IMR-90 (cell line): ENCODE data around the gene SLC38A5. TPM values are rescaled to one million over a fixed set of nuclear protein-coding genes. Genes with fewer than 3 reads are reported as not detected.

ENCODE experiments used
- ATAC-seq: fragments of 200-7000 bp; cut with Tn5 transposase; 2 replicates; pipeline ENCODE4 v1.9.1; 2020; ENCODE audit warnings: low read depth, mild to moderate bottlenecking, moderate library complexity
- BruUV-seq: library from RNA; stranded (reverse); fragments of 400-500 nt; replicated peaks from 2 replicates; lab custom pipeline; 2021; lab: Mats Ljungman, UMichigan
- CTCF ChIA-PET: fragments of 300-600 bp; formaldehyde crosslinking; extraction: SDS; loops from one replicate; lab custom pipeline; 2021; ENCODE audit warnings: antibody characterized with exemption; lab: Yijun Ruan, JAX
- POLR2A ChIA-PET: fragments of 300-600 bp; sonication (Branson Sonifier 250); formaldehyde crosslinking; loops from one replicate; lab custom pipeline; 2022; ENCODE audit warnings: antibody characterized with exemption; ENCODE audit not compliant: unreplicated experiment; lab: Charles Lee
- DNase-seq: peaks from one replicate; pipeline ENCODE4 v3.0.0; 2013
- H2AFZ ChIP-seq: replicated peaks from 2 replicates; pipeline ENCODE3; 2013; ENCODE audit warnings: low read length, mild to moderate bottlenecking; ENCODE audit not compliant: poor library complexity
- H2AK5ac ChIP-seq: 2 replicates; pipeline ENCODE4 v1.6.1; 2013; ENCODE audit warnings: low read depth, low read length, inconsistent platforms
- H2AK9ac ChIP-seq: replicated peaks from 2 replicates; pipeline ENCODE3; 2013; ENCODE audit warnings: mild to moderate bottlenecking, low read depth, low read length, moderate library complexity; ENCODE audit not compliant: poor library complexity
- H2BK120ac ChIP-seq: 2 replicates; pipeline ENCODE4 v1.6.1; 2013; ENCODE audit warnings: low read depth, low read length, inconsistent platforms
- H2BK15ac ChIP-seq: 3 replicates; pipeline ENCODE4 v1.6.1; 2013; ENCODE audit warnings: low read depth, low read length, inconsistent platforms
- H2BK20ac ChIP-seq: 2 replicates; pipeline ENCODE4 v1.6.1; 2013; ENCODE audit warnings: low read depth, mild to moderate bottlenecking, inconsistent platforms, low read length, moderate library complexity
- H2BK5ac ChIP-seq: 2 replicates; pipeline ENCODE4 v1.6.1; 2013; ENCODE audit warnings: mild to moderate bottlenecking, low read depth, low read length, inconsistent platforms; ENCODE audit not compliant: poor library complexity, severe bottlenecking
- H3K14ac ChIP-seq: replicated peaks from 2 replicates; pipeline ENCODE4 v1.6.1; 2013; ENCODE audit warnings: low read depth, low read length, inconsistent platforms
- H3K18ac ChIP-seq: 2 replicates; pipeline ENCODE4 v1.6.1; 2013; ENCODE audit warnings: low read depth, low read length, control low read depth
- H3K23ac ChIP-seq: 2 replicates; pipeline ENCODE4 v1.6.1; 2013; ENCODE audit warnings: low read depth, low read length, inconsistent platforms
- H3K27ac ChIP-seq: 2 replicates; pipeline ENCODE4 v1.5.1; 2013; ENCODE audit warnings: mild to moderate bottlenecking, control low read depth, low read length; ENCODE audit not compliant: insufficient read depth
- H3K27me3 ChIP-seq: 2 replicates; pipeline ENCODE4 v1.6.1; 2013; ENCODE audit warnings: low read length; ENCODE audit not compliant: control insufficient read depth, insufficient read depth
- H3K36me3 ChIP-seq: 2 replicates; pipeline ENCODE4 v1.6.1; 2013; ENCODE audit warnings: low read length, mixed read lengths; ENCODE audit not compliant: control insufficient read depth, insufficient read depth
- H3K4ac ChIP-seq: 2 replicates; pipeline ENCODE4 v1.6.1; 2013; ENCODE audit warnings: low read depth, low read length, inconsistent platforms
- H3K4me1 ChIP-seq: 2 replicates; pipeline ENCODE4 v1.6.1; 2013; ENCODE audit warnings: low read length, mixed read lengths; ENCODE audit not compliant: control insufficient read depth, insufficient read depth
- H3K4me2 ChIP-seq: 2 replicates; pipeline ENCODE4 v1.6.1; 2013; ENCODE audit warnings: low read depth, mild to moderate bottlenecking, control low read depth, low read length, moderate library complexity
- H3K4me3 ChIP-seq: 2 replicates; pipeline ENCODE4 v1.5.1; 2013; ENCODE audit warnings: low read depth, mild to moderate bottlenecking, control low read depth, low read length, moderate library complexity; ENCODE audit not compliant: insufficient read depth
- H3K56ac ChIP-seq: 2 replicates; pipeline ENCODE4 v1.6.1; 2013; ENCODE audit warnings: low read length, inconsistent platforms; ENCODE audit not compliant: insufficient read depth; ENCODE audit errors: extremely low read depth
- H3K79me1 ChIP-seq, 2 experiments: 2 replicates each; pipeline ENCODE4 v1.6.1; 2013; ENCODE audit warnings: low read length in 2 of 2, inconsistent platforms in 1 of 2, low read depth in 1 of 2
- H3K9ac ChIP-seq: 2 replicates; pipeline ENCODE4 v1.6.1; 2013; ENCODE audit warnings: low read depth, low read length, control low read depth
- H3K9me1 ChIP-seq: 2 replicates; pipeline ENCODE4 v1.6.1; 2013; ENCODE audit warnings: low read length, inconsistent platforms; ENCODE audit not compliant: insufficient read depth
- H3K9me3 ChIP-seq: 2 replicates; pipeline ENCODE4 v1.6.1; 2013; ENCODE audit warnings: low read length; ENCODE audit not compliant: control insufficient read depth, insufficient read depth
- H4K20me1 ChIP-seq: 2 replicates; pipeline ENCODE4 v1.6.1; 2013; ENCODE audit warnings: low read length, inconsistent platforms; ENCODE audit not compliant: insufficient read depth
- H4K5ac ChIP-seq: 2 replicates; pipeline ENCODE4 v1.6.1; 2013; ENCODE audit warnings: mild to moderate bottlenecking, low read depth, low read length, control low read depth
- H4K8ac ChIP-seq, 2 experiments: 2 replicates each; pipeline ENCODE4 v1.6.1; 2013; ENCODE audit warnings: low read depth in 2 of 2, low read length in 2 of 2, control low read depth in 1 of 2, inconsistent platforms in 1 of 2
- H4K91ac ChIP-seq: 2 replicates; pipeline ENCODE4 v1.6.1; 2013; ENCODE audit warnings: low read depth, low read length, inconsistent platforms; ENCODE audit not compliant: insufficient read depth
- CHD1 ChIP-seq: IDR thresholded peaks from 2 replicates; pipeline ENCODE4 v1.6.1; 2012; ENCODE audit warnings: low read depth, low read length, improper control_type of control experiment
- CTCF ChIP-seq: conservative IDR thresholded peaks from 2 replicates; pipeline ENCODE4 v1.5.1; 2012; ENCODE audit warnings: mild to moderate bottlenecking, low read depth, low read length, improper control_type of control experiment
- FOS ChIP-seq: fragments of 150-350 bp; IDR thresholded peaks from 2 replicates; pipeline ENCODE4 v1.6.1; 2016; ENCODE audit warnings: low read depth, low read length
- MAZ ChIP-seq: IDR thresholded peaks from 2 replicates; pipeline ENCODE4 v1.6.1; 2012; ENCODE audit warnings: low read depth, mild to moderate bottlenecking, low read length, improper control_type of control experiment, moderate library complexity, borderline replicate concordance
- MXI1 ChIP-seq: IDR thresholded peaks from 2 replicates; pipeline ENCODE4 v1.6.1; 2012; ENCODE audit warnings: low read depth, mild to moderate bottlenecking, low read length, moderate library complexity, borderline replicate concordance
- NFE2L2 ChIP-seq: fragments of 150-350 bp; IDR thresholded peaks from 2 replicates; pipeline ENCODE4 v1.6.1; 2016; ENCODE audit warnings: low read depth, mild to moderate bottlenecking, low read length
- POLR2A ChIP-seq: IDR thresholded peaks from 2 replicates; pipeline ENCODE4 v1.6.1; 2012; ENCODE audit warnings: mild to moderate bottlenecking, low read depth, low read length
- RAD21 ChIP-seq: IDR thresholded peaks from 2 replicates; pipeline ENCODE4 v1.6.1; 2012; ENCODE audit warnings: low read length, improper control_type of control experiment
- RCOR1 ChIP-seq: IDR thresholded peaks from 2 replicates; pipeline ENCODE4 v1.6.1; 2012; ENCODE audit warnings: mild to moderate bottlenecking, low read length, improper control_type of control experiment; ENCODE audit not compliant: insufficient replicate concordance
- RFX5 ChIP-seq: IDR thresholded peaks from 2 replicates; pipeline ENCODE4 v1.8.0; 2012; ENCODE audit warnings: low read depth, mild to moderate bottlenecking, low read length, moderate library complexity
- SMC3 ChIP-seq: fragments of 150-350 bp; IDR thresholded peaks from 2 replicates; pipeline ENCODE4 v1.6.1; 2016; ENCODE audit warnings: low read depth, mild to moderate bottlenecking, antibody characterized with exemption, low read length, moderate library complexity
- WGBS, 2 experiments: methylation state at CpG; one replicate each; pipeline versions ENCODE4 v1.1.5 to v1.1.7; 2013; ENCODE audit warnings: missing lambda C conversion rate in 2 of 2; ENCODE audit not compliant: insufficient read length in 1 of 2; ENCODE audit errors: extremely low coverage in 2 of 2; 5-methylcytosine and 5-hydroxymethylcytosine counted together
- dilution Hi-C: fragments of 300-500 bp; cut with HindIII; formaldehyde crosslinking; loops from one replicate; pipeline ENCODE4 v1.14.3; 2018; ENCODE audit warnings: low sequenced_read_pairs; ENCODE audit not compliant: unreplicated experiment
- in situ Hi-C: fragments of 300-500 bp; cut with MboI; formaldehyde crosslinking; loops from 3 replicates; pipeline ENCODE4 v1.14.3; 2019; ENCODE audit warnings: low sequenced_read_pairs, inconsistent platforms, mixed read lengths
- intact Hi-C: fragments of 100-400 bp; cut with micrococcal nuclease; formaldehyde crosslinking; loops from 2 replicates; pipeline ENCODE4 v1.10.0; 2022
- polyA plus RNA-seq, 3 experiments: library from polyadenylated mRNA; depleted of rRNA; stranded (reverse); fragments of >200 nt; gene quantifications; 2 replicates each; pipeline ENCODE4 v1.2.3, GENCODE V29; 2012; ENCODE audit warnings: low replicate concordance in 1 of 3
- total RNA-seq: library from RNA; depleted of rRNA; stranded (reverse); fragments of >200 nt; gene quantifications from 2 replicates; pipeline ENCODE4 v1.2.3, GENCODE V29; 2012
- TF ChIP-seq, protein P1 (sequence below): fragments of 150-350 bp; IDR thresholded peaks from 2 replicates; pipeline ENCODE4 v1.6.1; 2017; ENCODE audit warnings: mild to moderate bottlenecking, antibody characterized with exemption, low read length, low read depth

SLC38A5 gene
- total and polyA plus RNA-seq, 2 of the 4 experiments (the other 2 are of a cell fraction), result 12.2 to 20.4 TPM

DNA sequence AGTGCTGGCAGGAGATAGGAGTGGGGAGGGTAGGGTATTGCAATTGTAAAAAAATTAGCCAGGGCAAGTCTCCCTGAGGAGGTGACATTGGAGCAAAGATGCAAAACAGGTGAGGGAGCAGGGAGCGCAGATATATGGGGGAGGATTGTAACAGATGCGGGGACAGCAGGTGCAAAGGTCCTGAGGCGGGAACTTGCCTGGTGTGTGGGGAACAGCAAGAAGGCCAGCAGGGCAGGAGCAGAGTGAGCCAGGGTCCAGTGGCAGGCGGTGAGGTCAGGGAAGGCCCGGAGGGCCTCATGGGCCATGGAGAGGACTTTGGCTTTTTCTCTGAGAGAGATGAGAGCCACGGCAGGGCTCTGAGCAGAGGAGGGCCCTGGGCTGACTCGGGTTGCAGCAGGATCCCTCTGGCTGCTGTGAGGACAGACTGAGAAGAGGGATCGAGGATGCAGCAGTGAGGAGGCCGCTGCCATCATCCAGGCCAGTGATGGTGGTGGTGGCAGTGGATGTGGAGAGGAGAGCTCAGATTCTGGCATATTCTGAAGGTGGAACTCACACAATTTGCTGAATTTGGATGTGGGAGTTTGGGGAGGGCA, 44.9 kb upstream of the SLC38A5 start:
- in situ Hi-C loops, result no loop called here
- no peaks in the 10 kb centered on the region for H3K27me3 ChIP-seq
- DNase-seq (no peak), ATAC-seq (no peak)
- TF ChIP-seq SMC3, result no peak
- no peak for TF ChIP-seq MAZ
- TF ChIP-seq MXI1, result no peak
- TF ChIP-seq FOS, result no peak
- TF ChIP-seq CHD1, result no peak
- TF ChIP-seq, protein P1, sequence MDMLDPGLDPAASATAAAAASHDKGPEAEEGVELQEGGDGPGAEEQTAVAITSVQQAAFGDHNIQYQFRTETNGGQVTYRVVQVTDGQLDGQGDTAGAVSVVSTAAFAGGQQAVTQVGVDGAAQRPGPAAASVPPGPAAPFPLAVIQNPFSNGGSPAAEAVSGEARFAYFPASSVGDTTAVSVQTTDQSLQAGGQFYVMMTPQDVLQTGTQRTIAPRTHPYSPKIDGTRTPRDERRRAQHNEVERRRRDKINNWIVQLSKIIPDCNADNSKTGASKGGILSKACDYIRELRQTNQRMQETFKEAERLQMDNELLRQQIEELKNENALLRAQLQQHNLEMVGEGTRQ, result no peak
- no peak for TF ChIP-seq RCOR1
- TF ChIP-seq RFX5, result no peak
- no peak for TF ChIP-seq CTCF
- TF ChIP-seq POLR2A, result no peak
- no peak for TF ChIP-seq NFE2L2
- no peak for TF ChIP-seq RAD21
- no peak overlapping the region for H2BK20ac ChIP-seq
- H2BK5ac ChIP-seq, result no peak overlapping the region
- H3K4me3 ChIP-seq, result no peak overlapping the region
- no peak overlapping the region for H3K23ac ChIP-seq
- no peak overlapping the region for H4K8ac ChIP-seq
- no peak overlapping the region for H3K27ac ChIP-seq
- CTCF ChIA-PET, result no interaction called here
- H3K9me1 ChIP-seq, result no peaks in the 10 kb centered on the region
- H4K20me1 ChIP-seq, result no peaks in the 10 kb centered on the region
- dilution Hi-C loops, result no loop called here
- no peak overlapping the region for H2AK9ac ChIP-seq
- H3K18ac ChIP-seq, result no peak overlapping the region
- no peak overlapping the region; the same call in 1 of the 2 replicates for H3K56ac ChIP-seq
- H3K4me2 ChIP-seq, result no peak overlapping the region
- no peaks in the 10 kb centered on the region; the same call in 1 of the 2 replicates for H3K9me3 ChIP-seq
- BruUV-seq, result no TSS peak
- no peak overlapping the region for H3K4ac ChIP-seq
- H4K5ac ChIP-seq, result no peak overlapping the region
- peaks cover 3% of the 10 kb centered on the region for H3K36me3 ChIP-seq
- no peak overlapping the region for H2BK120ac ChIP-seq
- intact Hi-C loops, result no loop called here
- H2AK5ac ChIP-seq, result no peak overlapping the region
- H2AFZ ChIP-seq, result no peak overlapping the region
- no peak overlapping the region for H4K91ac ChIP-seq
- H3K79me1 ChIP-seq, result no peaks in the 10 kb centered on the region
- no peak overlapping the region for H2BK15ac ChIP-seq
- H3K14ac ChIP-seq, result no peak overlapping the region
- H3K9ac ChIP-seq, result no peak overlapping the region
- POLR2A ChIA-PET, result no interaction called here
- 75% methylated on average over 4 of the region's 9 CpGs; no CpG with 5 or more reads in 1 of the 2 experiments for WGBS, 2 experiments
- H3K4me1 ChIP-seq, result no peaks in the 10 kb centered on the region
